Measurements from ENCODE around the gene CDH13.

DNA sequence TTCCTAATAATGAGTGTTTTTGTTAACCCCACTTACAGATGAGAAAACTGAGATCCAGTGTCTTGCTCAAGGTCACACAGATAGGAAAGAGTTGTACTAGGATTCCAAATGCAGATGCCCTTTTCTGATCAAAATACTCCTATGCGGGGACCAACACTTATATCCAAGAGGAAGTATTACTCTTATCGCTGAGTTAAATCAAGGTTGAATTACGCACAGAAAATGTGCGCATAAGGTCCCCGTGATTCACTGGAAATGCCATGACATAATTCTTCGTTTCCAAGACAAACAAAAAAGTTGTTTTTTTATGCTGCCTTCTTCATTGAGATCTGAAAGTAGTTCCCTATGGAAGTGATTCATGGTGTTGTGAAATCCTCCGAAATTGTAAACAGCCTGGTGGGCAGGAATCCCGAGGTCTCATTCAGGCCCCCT is 717.2 kb downstream of the CDH13 start:
- TF ChIP-seq POLR2A (IDR thresholded peaks at IDR 0.05) (no peak), CTCF (IDR thresholded peaks at IDR 0.05) (no peak), EP300 (IDR thresholded peaks at IDR 0.05) (no peak)
